Measurements from ENCODE around the gene OLFML3.

DNA sequence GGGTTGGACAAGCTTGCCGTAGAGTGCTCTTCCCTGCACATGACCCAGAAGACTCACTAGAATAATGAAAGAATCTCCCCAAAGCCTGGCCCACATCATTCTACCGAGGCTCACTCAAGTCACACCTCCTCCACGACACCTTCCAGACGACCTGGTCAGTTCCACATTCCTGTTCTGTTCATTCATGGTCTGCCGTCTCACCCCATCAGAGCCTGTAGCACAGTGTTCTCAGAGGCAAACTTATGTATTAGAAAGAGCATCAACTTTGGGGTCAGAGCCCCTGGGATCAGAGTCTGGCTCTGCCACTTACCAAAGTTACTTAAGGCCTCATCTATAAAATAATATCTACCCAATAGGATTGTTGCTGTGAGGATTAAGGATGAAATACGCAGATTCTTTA is 7.5 kb downstream of the OLFML3 start:
- TF ChIP-seq, protein P1, sequence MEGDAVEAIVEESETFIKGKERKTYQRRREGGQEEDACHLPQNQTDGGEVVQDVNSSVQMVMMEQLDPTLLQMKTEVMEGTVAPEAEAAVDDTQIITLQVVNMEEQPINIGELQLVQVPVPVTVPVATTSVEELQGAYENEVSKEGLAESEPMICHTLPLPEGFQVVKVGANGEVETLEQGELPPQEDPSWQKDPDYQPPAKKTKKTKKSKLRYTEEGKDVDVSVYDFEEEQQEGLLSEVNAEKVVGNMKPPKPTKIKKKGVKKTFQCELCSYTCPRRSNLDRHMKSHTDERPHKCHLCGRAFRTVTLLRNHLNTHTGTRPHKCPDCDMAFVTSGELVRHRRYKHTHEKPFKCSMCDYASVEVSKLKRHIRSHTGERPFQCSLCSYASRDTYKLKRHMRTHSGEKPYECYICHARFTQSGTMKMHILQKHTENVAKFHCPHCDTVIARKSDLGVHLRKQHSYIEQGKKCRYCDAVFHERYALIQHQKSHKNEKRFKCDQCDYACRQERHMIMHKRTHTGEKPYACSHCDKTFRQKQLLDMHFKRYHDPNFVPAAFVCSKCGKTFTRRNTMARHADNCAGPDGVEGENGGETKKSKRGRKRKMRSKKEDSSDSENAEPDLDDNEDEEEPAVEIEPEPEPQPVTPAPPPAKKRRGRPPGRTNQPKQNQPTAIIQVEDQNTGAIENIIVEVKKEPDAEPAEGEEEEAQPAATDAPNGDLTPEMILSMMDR (IDR thresholded peaks at IDR 0.05; ENCODE audit: borderline replicate concordance, extremely low read depth, low read length, poor library complexity, severe bottlenecking), result no peak
- no peak for TF ChIP-seq EZH2 (IDR thresholded peaks at IDR 0.05; ENCODE audit: borderline replicate concordance, low read depth, low read length, severe bottlenecking)
